Heart left ventricle (tissue), 16 donors: ENCODE measurements around the gene SF3A2. TPM values are rescaled to one million over a fixed set of nuclear protein-coding genes. Genes with fewer than 3 reads are reported as not detected.

Source experiments
- ATAC-seq, 4 donors: fragments of 200-7000 bp; cut with Tn5 transposase; one replicate each; pipeline ENCODE4 v1.9.1; 2020 to 2022; ENCODE audit warnings: moderate library complexity in 4 of 4, mild to moderate bottlenecking in 3 of 4, moderate number of reproducible peaks in 1 of 4
- DNase-seq, 5 donors: peaks; one replicate each; pipeline ENCODE4 v3.0.0-alpha.2; 2020
- H3K27ac ChIP-seq, 12 donors: fragments of 200-600 bp; sonication (generic) in 4 of 12; one replicate each; pipeline versions ENCODE4 v1.5.0 to v1.8.0; 2016 to 2022; ENCODE audit warnings: mild to moderate bottlenecking in 2 of 12
- H3K27me3 ChIP-seq, 9 donors: fragments of 200-600 bp; sonication (generic) in 2 of 9; one replicate each; pipeline versions ENCODE4 v1.5.1 to v1.8.0; 2016 to 2022; ENCODE audit warnings: mild to moderate bottlenecking in 3 of 9
- H3K36me3 ChIP-seq, 9 donors: fragments of 200-600 bp; sonication (generic) in 2 of 9; one replicate each; pipeline versions ENCODE4 v1.5.0 to v1.8.0; 2018 to 2022; ENCODE audit warnings: mild to moderate bottlenecking in 2 of 9
- H3K4me1 ChIP-seq, 12 donors: fragments of 200-600 bp; sonication (generic) in 4 of 12; one replicate each; pipeline versions ENCODE4 v1.5.0 to v1.8.0; 2016 to 2022; ENCODE audit warnings: mild to moderate bottlenecking in 3 of 12
- H3K4me3 ChIP-seq, 12 donors: fragments of 200-600 bp; sonication (generic) in 4 of 12; one replicate each; pipeline versions ENCODE4 v1.5.0 to v1.8.0; 2017 to 2022; ENCODE audit warnings: mild to moderate bottlenecking in 9 of 12, moderate library complexity in 4 of 12
- H3K9me3 ChIP-seq, 12 donors: fragments of 200-600 bp; sonication (generic) in 4 of 12; one replicate each; pipeline versions ENCODE4 v1.5.0 to v1.8.0; 2016 to 2022; ENCODE audit warnings: mild to moderate bottlenecking in 1 of 12
- CTCF ChIP-seq, 12 donors: fragments of 200-600 bp; sonication (generic) in 4 of 12; IDR thresholded peaks; one replicate each; pipeline versions ENCODE4 v1.5.0 to v1.8.0; 2018 to 2022; ENCODE audit warnings: antibody characterized with exemption in 12 of 12, mild to moderate bottlenecking in 5 of 12
- POLR2A ChIP-seq, 2 donors: fragments of 450-650 bp; IDR thresholded peaks; one replicate each; pipeline ENCODE4 v1.6.1; 2017; ENCODE audit warnings: antibody characterized with exemption in 2 of 2, mild to moderate bottlenecking in 2 of 2, moderate library complexity in 2 of 2
- WGBS, 4 donors: extraction: QIAGEN DNeasy Blood & Tissue Kit in 2 of 4; methylation state at CpG; one replicate each; pipeline versions ENCODE4 v1.1.5 to v1.1.7; 2013 to 2018; 5-methylcytosine and 5-hydroxymethylcytosine counted together
- intact Hi-C, 10 donors: fragments of 100-400 bp; cut with DNase I; formaldehyde crosslinking; loops; one replicate each; pipeline versions ENCODE4 v1.11.1 to v1.14.2; 2022
- polyA plus RNA-seq, 2 donors: library from polyadenylated mRNA; stranded (reverse); fragments of 200-250 nt; gene quantifications; one replicate each; pipeline ENCODE4 v1.2.3, GENCODE V29; 2013
- total RNA-seq, 9 donors: library from RNA; depleted of rRNA in 2 of 9; stranded (reverse); fragments of >200 nt in 2 of 9; fragmentation: NEBNext Ultra II Directional in 3 of 9; extraction: Animal tissue kit (Norgen Biotek cat#: 25700) in 3 of 9; gene quantifications; one replicate each; pipeline versions ENCODE4 v1.1.0 to v1.2.4, GENCODE V29; 2016 to 2023
- donor health status: ischemic (EF 13 %, LVEDD 7.1; RV severe dilation, severe dysfunction).
- donor health status: healthy with polysubstance abuse.
- donor health status: DM: no; HTN: yes; CAD: no.
- donor health status: DM: no; HTN: no; CAD: no.
- donor health status: ischemic (EF 25% LVEDD 6.9; RV normal size, moderate dysfunction).
- donor health status: ischemic (EF 25% LVEDD 5.7; RV mildly dilated, moderate dysfunction).
- donor health status: healthy.
- donor health status: DM: yes; HTN: yes; CAD: no.
- donor health status: ischemic (EF 35%, LVEDD 5.7; RV mildly dilated, moderate dysfunction).
- donor health status: nonischemic (EF 11% LVEDD 7.7; RV severe dilation, severe dysfunction).
- donor health status: DM: yes; HTN: yes; CAD: no.
- donor health status: PGD.
- donor health status: ischemic (EF 29% LVEDD 5.4; RV normal size, mild dysfunction).
- donor health status: nonischemic (EF 23%, LVEDD 6.1; RV moderate dilation, normal function).

SF3A2 gene
- total and polyA plus RNA-seq, 11 donors = 19.2 to 43.9 (median 28.6) TPM

- DNase-seq (no peak), ATAC-seq (no peak)
- no peaks in the 10 kb centered on the region for H3K36me3 ChIP-seq
- peaks cover 35 to 71% (median 48%) of the 10 kb centered on the region in 9 donors for H3K27me3 ChIP-seq
- peaks cover 2 to 38% (median 21%) of the 10 kb centered on the region in 12 donors for H3K4me1 ChIP-seq
- H3K27ac ChIP-seq = no peak overlapping the region
- no peak for TF ChIP-seq POLR2A (IDR thresholded peaks at IDR 0.05)
- no peak for TF ChIP-seq CTCF (IDR thresholded peaks at IDR 0.05)
- H3K4me3 ChIP-seq = no peak overlapping the region
- intact Hi-C loops = loop anchor here in 1 of 10 donors (10.0 kb wide), 1 partner anchor 106 kb away; no protein-coding TSS in a partner anchor
- 82 to 93% (median 87%) methylated on average over 14 to 17 of the region's 17 CpGs for WGBS, 4 donors
- no peaks in the 10 kb centered on the region for H3K9me3 ChIP-seq
These were observed 51.8 kb downstream of the SF3A2 start for GRCh38 chr19:2288338-2288817.

- WGBS, 4 donors = 56 to 61% (median 59%) methylated on average over 25 to 28 of the region's 28 CpGs
- DNase-seq (no peak), ATAC-seq (no peak)
- H3K4me3 ChIP-seq = peak overlapping the region in 4 of 12 donors; percentile 38 to 69 (median 45)
- intact Hi-C loops = loop anchor here in 1 of 10 donors (10.0 kb wide), 1 partner anchor 106 kb away; no protein-coding TSS in a partner anchor
- no peaks in the 10 kb centered on the region for H3K9me3 ChIP-seq
- TF ChIP-seq POLR2A (IDR thresholded peaks at IDR 0.05) (no peak), CTCF (IDR thresholded peaks at IDR 0.05) (no peak)
- peaks cover 35 to 78% (median 53%) of the 10 kb centered on the region in 9 donors for H3K27me3 ChIP-seq
- H3K27ac ChIP-seq = peak overlapping the region in 3 of 12 donors; percentile 10 to 84 (median 11)
- H3K4me1 ChIP-seq = peaks cover 2 to 45% (median 23%) of the 10 kb centered on the region in 12 donors
- no peaks in the 10 kb centered on the region for H3K36me3 ChIP-seq
These were observed 52.4 kb downstream of the SF3A2 start for GRCh38 chr19:2288818-2289713.

- H3K9me3 ChIP-seq = no peaks in the 10 kb centered on the region
- 1 to 2% (median 2%) methylated on average over 20 to 74 of the region's 74 CpGs for WGBS, 4 donors
- peaks cover 35 to 80% (median 55%) of the 10 kb centered on the region in 9 donors for H3K27me3 ChIP-seq
- TF ChIP-seq CTCF (IDR thresholded peaks at IDR 0.05) = no peak
- no peak for TF ChIP-seq POLR2A (IDR thresholded peaks at IDR 0.05)
- no peaks in the 10 kb centered on the region for H3K36me3 ChIP-seq
- H3K4me3 ChIP-seq = peak overlapping the region; percentile 18 to 69 (median 38)
- peak overlapping the region in 3 of 12 donors; percentile 10 to 84 (median 11) for H3K27ac ChIP-seq
- DNase-seq = peak in 1 of 5 donors; percentile 55
- peak in 3 of 4 donors; percentile 24 to 46 (median 35) for ATAC-seq
- peaks cover 2 to 53% (median 30%) of the 10 kb centered on the region in 12 donors for H3K4me1 ChIP-seq
- intact Hi-C loops = loop anchor here in 1 of 10 donors (10.0 kb wide), 1 partner anchor 105 kb away; no protein-coding TSS in a partner anchor
These were observed 53.3 kb downstream of the SF3A2 start for GRCh38 chr19:2289714-2290435.
